ENCODE results near the gene VSX1.

Gene VSX1

DNA sequence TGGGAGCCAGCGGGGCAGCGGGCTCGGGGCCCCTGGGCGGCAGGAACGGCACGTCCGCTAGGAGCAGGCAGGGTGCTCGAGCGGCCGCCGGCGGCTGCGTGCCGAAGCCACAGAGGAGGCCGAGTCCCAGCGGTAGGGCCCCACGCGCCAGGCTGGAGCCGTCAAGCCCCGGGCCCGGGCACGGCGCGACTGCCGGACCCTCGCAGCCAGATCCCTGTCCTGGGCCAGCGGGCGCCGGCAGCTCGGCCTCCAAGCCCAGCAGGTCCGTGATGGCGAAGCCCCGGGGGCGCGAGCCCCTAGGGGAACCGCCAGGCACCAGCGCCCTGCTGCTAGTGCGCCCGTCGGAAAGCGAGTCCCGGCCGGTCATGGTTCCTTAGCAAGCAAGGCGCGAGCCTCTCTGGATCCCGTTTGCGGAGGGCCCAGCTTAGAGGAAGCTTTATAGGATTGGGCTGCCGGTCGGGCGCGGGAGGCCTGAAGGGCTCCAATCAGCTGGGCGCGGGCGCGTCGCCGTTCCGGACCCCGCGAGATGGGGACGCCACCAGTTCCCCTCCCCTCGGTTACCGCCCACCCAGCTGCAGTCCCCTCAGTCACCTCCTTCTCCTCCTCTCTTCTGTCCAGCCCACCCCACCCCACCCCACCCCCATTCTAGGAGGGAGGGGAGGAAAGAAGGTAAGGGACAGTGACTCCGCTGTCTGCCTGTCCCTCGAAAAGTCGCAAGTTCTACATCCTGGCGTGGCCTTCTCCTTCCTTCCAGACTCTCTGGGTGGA is at the start of gene VSX1:
Gene VSX1, minus strand, starts transcription at position 412 of the 768 bp plus-strand sequence. Its CDS starts 45 bp downstream, at position 367.
- DNase-seq, result no peak

DNA sequence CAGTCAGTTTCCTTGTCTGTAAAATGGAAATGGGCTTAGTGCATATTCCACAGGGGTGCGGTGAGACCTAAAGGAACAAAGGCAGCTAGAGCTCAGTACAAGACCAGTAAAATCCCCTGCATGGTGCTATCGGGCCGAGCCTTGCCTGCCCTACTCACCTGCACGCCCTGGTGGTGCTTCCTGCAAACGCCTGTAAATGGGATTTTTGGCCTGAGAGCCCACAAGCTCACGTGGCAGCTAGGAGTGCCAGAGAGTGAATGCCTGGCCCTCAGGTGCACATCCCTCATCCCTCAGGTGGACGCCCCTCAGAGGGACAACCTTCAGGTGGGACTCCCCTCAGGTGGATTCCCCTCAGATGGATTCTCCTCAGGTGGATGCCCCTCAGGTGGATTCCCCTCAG is 48.0 kb upstream of the VSX1 start:
- DNase-seq, result no peak

DNA sequence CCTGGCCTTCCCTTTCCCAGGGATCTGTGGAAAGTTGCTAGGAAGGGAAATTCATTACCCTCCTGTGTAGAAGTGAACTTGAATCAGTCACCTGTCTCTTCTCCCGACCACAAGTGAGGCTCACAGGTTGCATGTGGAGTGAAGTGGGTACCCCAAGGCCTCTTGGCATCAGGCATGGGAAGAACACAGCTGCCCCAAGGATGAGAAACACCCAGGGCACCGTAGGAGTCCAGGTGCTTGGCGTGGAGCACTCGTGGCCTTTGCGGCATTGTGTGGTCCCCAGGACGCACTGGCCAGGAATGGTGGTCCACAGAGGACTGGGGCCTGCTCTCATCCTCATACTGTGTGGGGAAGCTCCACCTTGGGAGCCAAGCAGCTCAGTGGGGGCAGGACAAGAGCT is 47.5 kb upstream of the VSX1 start:
- DNase-seq, result no peak

DNA sequence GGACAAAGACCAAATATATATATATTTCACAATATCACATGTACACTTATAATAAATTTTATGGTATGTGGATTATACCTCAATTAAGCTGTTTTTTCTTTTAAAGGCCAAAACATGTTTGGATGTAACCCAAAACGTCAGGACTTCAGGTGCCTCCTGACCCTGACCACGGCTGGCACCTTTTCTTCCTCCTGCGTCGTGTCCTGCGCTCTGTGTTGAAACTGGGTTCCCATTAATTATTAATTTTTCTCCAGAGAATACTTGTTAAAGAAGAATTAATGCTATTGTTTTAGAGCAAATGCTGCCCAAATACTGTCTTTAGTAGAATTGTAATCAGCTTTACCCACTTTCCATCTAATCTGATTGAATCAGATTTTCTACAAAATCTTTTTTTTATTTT is 46.7 kb upstream of the VSX1 start:
- DNase-seq, result no peak

DNA sequence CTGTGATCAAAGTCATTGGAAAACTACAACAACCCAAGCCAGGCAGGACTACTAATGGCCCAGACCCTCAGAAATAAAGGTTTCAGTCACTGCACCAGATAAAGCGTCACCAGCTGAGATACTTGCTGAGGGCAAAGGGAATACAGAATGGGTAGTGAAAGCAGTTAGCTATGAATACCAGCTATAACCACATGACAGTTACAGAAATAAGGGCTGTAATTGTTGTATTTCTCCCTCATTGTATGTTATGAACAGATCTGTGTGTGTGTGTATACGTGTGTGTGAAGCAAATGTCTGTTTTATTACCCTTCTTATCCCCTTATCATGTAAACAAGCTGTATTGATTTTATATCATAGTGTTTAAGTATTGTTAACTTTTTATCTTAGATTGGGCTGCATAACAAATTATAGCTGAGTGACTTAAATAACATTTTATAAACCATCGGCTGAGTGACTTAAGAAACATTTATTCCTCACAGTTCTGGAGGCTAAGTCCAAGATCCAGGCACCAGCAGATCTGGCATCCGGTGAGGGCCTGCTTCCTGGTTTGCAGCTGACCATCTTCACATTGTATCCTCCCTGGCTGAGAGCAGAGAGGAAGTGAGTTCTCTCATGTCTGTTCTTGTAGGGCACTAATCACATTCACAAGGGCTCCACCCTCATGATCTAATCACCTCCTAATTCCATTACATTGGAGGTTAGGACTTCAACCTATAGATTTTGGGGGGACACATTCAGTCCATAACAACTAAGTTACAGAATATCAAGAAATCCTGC is 46.0 kb upstream of the VSX1 start:
- DNase-seq, result no peak

DNA sequence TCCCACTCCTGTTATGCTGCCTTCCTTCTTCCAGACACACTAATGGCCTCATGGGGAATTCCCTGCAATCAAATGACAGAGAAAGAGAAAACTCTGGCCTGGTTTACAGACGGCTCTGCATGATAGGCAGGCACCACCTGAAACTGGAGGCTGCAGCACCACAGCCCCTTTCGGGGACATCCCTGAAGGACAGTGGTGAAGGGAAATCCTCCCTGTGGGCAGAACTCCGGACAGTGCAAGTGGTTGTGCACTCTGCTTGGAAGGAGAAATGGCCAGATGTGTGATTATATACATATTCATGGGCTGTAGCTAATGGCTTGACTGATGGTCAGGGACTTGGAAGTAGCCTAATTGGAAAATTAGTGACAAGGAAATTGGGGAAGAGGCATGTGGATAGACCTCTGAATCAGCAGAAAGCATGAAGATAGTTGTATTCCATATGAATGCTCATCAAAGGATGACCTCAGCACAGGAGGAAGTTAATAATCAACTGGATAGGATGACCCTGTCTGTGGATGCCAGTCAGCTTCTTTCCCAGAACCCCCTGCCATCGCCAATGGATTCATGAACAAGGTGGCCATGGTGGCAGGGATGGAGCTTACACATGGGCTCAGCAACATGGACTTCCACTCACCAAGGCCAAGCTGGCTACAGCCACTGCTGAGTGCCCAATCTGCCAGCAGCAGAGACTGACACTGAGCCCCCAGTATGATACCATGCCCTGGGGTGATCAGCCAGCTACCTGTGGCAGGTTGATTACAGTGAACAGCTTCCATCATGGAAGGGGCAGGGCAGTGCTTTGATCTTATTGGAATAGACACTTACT is 44.5 kb upstream of the VSX1 start:
- no peak for DNase-seq

DNA sequence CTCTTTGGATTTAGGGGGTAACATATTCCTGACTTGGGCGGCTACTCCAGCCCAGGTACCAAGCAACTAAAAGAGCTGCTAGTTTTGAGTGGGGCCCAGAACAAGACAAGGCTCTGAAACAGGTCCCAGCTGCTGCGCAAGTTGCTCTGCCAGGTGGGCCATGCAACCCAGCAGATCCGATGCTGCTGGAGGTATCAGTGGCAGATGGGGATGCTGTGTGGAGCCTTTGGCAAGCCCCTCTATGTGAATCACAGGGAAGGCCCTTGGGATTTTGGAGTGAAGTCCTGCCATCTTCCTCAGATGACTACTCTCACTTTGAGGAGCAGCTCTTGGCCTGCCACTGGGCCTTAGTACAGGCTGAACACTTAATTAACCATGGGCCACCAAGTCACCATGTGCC is 43.7 kb upstream of the VSX1 start:
- no peak for DNase-seq

DNA sequence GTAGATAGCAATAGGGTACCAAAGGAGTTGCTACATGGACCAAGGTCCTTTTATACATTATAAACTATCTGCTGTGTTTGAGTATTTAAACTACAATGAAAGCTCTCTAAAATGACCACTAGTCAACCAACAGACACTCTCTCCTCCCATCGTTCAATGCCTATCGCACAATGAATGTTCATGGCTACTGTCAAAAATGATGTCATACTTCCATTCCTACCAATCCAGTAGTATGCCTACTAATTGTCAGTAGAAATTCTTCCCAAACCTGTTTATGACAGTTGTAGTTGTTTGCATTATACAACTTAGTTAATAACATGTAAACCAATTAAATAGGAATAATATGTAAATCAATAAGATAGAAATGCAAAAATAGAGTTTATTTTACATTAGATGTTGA is 39.0 kb upstream of the VSX1 start:
- DNase-seq, result no peak

DNA sequence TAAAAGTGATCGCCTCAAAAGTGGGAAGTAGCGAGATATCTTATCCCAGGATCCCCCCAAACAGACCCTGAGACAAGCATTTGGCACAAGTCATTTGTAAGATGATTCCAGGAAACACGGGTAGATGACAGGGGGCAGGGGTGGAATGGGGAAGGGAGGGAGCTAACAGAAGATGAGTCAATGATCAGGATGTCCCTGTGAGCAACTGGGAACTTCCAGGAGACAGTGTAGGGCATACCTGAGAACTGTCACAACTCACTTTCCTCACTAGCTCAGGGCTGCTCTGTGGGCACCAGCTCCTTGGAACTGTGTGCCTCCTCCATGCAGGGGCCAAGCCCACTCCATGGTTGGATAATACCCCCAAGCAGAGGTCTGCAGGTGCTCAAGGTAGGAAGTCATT is 38.5 kb upstream of the VSX1 start:
- no peak for DNase-seq

DNA sequence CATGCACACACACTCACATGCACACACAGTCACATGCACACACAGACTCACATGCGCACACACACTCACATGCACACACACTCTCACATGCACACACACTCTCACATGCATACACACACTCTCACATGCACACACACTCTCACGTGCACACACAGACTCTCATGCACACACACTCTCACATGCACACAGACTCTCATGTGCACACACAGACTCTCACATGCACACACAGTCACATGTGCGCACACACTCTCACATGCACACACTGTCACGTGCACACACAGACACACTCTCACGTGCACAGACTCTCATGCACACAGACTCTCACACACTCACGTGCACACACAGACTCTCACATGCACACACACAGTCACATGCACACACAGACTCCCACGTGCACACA is 36.6 kb upstream of the VSX1 start:
- DNase-seq, result no peak

DNA sequence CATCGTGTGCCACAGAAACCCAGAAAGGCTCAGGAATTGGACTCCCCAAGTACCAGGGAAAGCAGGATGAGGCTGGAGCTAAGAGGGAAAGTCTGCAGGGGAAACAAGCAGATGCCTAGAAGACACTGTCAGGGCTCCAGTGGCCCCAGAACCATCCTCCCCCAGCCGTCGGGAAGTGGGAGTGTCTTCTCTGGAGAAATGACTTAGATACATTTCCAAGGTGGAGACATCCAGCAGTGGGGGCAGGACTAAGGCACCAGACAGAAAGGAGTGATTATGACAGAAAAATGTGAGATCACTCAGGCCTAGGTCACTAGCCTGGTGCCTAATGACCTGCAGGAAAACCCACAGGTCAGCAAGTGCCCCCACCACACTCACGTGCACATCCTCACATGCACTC is 36.0 kb upstream of the VSX1 start:
- no peak for DNase-seq

DNA sequence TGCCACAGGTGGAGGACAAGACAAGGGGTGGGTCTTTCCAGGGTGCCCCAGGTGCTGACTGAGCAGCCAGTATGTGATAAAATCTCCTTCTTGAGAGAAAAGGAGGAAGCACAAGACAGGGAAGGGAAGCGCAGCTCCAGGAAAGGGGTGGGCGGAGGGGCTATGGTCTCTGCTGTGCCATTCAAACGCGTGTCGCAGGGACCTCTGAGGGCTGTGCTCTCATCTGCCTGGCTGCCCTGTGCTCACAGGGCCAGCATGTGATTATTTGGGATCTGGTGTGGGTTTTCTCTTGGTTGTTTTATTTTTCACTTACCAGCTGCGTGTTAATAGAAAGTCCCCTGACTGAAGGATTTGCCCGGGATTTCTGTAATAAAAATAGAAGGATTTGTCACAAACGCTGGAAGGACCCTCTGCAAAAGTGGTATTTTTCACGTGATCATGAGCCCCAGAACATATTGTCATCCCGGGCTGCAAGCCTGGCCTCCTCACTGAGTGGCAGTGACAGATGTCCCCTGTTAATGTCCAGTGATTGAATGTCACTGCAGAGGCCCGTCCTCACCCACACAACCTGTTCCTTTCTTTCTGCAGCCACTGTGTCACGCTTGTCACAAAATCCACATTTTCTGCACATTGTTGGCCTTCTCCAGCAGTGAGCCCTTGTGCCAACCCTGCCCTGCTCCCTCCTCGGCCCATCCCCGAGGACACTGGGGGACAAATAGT is 35.0 kb upstream of the VSX1 start:
- DNase-seq, result no peak

DNA sequence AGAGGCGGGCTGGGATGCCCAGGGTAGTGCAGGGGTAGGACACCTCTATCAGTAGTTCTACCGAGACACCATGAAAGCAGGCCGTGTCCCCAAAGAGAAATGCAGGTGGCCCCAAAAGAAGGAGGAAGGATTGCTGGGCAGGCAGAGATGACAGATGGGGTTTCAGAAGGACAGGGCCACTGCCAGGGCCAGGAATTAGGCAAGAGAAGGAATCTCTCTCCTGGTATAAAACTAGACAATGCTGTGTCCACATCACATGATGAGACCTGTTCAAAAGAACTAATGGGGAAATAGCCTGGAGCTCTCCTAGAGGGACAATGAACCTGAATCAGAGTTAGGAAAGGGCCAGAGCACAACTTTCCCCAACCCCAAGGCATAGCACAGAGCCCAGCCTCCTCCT is 21.6 kb upstream of the VSX1 start:
- no peak for DNase-seq

DNA sequence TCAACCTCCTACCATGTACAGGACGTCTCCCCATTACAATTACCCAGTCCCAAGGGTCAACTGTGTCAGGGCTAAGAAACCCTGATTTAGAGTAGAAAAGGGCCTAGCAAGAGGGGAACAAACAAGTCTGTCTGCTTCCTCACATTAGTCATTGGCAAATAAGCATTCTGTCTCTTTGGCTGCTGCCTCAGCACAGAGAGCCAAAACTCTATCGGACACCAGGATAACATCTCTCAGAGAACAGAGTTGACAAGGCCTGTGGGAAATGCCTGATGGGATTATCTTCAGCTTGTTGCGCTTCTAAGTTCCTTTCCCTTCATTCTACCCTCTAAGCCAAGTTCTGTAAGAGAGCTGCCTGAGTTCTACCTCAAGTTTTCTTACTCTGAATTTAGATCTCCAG is 19.0 kb upstream of the VSX1 start:
- DNase-seq, result no peak

DNA sequence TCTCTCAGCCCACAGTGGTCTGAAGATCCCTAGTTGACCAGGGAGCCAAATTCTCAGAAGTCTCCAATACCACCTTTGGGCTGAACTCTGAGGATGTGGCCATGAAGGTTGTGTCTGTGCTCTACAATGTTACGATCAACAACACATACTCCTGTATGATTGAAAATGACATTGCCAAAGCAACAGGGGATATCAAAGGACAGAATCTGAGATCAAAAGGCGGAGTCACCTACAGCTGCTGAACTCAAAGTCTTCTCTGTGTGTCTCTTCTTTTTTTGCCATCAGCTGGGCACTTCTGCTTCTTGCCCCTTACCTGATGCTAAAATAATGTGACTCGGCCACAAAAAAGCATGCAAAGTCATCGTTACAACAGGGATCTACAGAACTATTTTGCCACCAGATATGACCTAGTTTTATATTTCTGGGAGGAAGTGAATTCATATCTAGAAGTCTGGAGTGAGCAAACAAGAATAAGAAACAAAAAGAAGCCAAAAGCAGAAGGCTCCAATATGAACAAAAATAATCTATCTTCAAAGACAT is 17.7 kb upstream of the VSX1 start:
- no peak for DNase-seq

DNA sequence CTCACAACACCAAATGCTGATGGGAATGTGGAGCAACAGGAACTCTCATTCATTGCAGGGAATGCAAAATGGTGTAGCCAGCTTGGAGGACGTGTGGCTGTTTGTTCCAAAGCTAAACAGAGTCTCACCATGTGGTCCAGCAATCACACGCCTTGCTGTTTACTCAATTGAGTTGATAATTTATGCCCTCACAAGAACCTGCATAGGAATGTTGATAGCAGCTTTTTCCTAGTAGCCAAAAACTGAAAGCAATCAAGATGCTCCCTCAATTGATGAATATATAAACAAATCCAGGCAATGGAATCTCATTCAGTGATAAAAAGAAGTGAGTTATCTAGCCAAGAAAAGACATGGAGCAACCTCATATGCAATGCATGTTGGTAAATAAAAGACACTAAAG is 15.6 kb upstream of the VSX1 start:
- no peak for DNase-seq

DNA sequence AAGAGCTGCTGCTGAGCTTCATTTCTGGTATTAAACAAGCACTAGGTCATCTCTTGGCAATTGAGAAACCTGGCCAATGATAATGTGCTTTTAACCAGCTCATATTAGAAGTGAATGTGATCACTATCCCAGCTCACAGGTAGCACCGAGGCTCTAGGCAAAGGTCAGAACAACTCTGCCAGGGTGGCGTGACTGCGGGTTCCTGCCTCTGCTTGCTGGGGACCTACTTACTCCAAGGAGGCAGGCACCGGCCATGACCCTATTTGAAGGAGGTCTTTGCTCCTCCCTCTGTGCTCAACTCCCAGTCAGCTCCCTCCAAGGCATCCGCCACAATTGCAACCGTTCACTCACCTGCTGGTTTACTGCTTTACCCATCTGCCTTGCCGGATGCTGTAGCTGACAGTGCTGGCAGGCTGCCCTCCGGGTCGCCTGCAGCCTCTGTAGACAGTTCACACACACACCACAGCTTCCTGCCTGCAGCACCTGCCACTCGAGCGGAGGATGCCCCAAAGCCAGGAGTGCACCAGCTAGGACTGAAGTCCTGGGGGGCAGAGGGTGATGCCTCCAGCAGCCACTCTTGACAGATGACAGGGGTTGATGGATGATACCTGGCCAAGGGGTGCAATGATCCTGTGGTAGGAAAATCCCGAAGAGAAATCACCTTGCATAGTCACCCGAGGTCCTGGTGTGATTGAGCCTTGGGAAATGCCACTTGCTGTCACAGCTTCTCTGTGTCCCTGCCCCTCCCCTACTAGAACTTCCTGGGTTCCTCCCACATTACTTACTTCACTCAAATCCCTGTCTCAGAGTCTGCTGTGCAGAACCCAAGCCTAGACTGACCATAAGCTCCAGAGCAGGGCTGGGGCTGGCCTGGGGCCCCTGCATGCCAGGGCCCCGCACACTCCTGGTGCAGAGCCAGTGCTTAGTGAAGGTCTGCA is 8.8 kb upstream of the VSX1 start:
- DNase-seq, result peak; percentile 74

DNA sequence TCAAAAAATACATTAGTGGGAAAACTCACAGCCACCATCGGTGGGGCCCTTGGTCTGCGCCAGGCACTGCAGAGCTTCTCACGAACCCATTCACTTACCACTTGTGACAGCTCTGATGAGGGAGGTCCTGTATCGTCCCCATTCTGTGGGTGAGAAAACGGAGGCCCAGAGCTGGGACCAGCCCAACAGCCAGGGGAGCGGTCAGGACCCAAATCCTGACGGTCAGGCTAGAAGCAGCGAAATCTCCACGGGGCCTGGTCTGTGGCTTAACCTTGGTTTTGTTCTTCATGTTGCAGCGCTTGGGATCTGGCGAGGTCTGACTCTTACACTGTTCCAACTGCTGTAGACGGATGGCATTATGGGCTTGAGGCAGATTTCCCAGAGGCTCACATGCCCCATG is 7.7 kb upstream of the VSX1 start:
- no peak for DNase-seq

DNA sequence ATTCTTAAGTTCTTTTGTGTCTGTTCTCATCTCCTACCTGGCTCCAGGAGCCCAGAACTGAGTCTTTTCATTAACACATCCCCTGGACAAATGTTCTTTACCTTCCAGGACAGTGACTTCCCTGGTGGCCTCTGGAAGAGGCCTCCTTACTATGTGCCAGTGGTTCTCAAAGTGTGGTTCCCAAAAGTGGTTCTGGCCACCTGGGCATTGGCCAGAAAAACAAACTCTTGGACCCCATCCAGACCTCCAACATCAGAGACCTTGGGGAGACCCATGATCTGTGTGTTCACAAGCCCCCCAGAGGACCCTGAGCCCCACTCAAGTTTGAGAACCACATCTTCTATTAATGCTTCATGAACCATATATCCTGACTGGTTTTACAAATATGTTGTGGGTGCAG is 7.2 kb upstream of the VSX1 start:
- no peak for DNase-seq

DNA sequence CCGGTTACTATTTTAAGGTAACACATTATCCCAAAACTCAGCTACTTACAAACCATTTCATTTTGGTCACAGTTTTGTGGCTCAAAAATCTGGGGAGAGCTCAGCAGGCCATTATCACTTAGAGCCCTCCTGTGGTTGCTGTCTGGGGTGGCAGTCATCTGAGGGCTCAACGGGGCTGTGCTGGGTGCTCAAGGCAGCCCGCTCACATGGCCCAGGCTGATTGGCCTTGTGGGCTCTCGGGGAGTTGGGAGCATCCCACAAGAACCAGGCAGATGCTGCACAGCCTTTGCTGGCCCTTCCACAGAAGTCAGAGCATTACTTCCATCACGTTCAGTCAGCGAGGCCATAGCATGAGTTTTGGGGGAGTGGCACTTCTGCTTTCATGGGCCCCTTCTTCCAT is 6.3 kb upstream of the VSX1 start:
- no peak for DNase-seq

DNA sequence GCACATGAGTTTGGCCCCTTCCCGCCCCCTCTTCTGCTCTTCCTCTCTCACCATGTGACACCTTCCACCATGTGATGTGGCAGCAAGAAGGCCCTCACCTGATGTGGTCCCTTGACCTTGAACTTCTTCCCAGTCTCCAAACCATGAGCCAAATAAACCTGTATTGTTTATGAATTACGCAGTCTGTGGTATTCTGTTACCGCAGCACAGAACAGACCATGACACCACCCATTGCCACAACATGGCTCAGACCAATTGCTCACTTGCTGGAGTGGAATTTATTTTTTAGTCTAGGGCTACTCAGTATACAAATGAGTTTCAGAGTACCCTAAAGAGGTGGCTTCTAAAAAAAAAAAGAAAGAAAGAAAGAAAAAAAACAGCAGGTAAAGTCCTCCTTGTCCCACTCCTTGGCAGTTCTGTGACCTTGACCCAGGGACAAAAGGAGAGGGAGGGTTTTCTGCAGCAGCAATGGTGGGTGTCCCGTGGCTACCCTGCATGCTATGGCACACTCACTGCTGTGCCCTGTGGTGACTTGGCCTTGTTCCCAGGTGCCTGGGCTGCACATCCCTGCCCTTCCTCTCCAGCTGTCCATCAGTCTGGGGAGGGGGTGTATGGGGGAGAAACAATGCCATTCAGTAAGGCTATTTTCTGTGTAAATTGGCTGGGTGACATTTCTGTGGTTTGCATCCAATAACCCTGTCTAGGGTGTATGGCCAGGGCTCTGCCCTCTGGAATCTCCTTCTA is 5.4 kb upstream of the VSX1 start:
- DNase-seq, result no peak

Measured in CD4-positive, alpha-beta T cell treated with Interleukin-15 for 1 hour (primary cell).